ENCODE results near the gene UGT2A2. TPM values are rescaled to one million over a fixed set of nuclear protein-coding genes. Genes with fewer than 3 reads are reported as not detected.
"Not testable (repeated sequence)": the region's sequence is repeated elsewhere in the genome, so short reads cannot be mapped to it uniquely, and the experiment has no call there.

Gene UGT2A2
- not detected in 2 replicates for polyA plus RNA-seq (2014; cell fraction: cytosol; rRNA removed)
- not detected in 2 replicates for polyA plus RNA-seq (2014; cell fraction: nucleus; rRNA removed)

- DNase-seq (ENCODE audit: low spot score) = no peak
Observed at GRCh38 chr4:69639542-69639941, at the start of gene UGT2A2. TSS of gene UGT2A2 (minus strand) at chr4:69639642. CDS start at chr4:69639640, 2 bp downstream.

DNA sequence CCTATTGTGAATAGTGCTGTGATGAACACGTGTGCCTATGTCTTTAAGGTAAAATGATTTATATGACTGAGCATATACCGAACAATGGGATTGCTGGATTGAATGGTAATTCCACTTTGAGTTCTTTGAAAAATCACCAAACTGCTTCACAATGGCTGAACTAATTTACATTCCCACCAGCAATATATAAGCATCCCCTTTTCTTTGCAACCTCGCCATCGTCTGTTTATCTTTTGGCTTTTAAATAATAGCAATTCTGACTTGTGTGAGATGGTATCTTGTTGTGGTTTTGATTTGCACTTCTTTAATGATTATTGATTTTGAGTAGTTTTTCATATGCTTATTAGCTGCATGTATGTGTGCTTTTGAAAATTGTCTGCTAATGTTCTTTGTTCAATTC, 45.4 kb upstream of the UGT2A2 start:
- no peak for DNase-seq (ENCODE audit: low spot score)

- DNase-seq (ENCODE audit: low spot score) = no peak
Observed at GRCh38 chr4:69668680-69669079, 29.2 kb upstream of the UGT2A2 start.

DNA sequence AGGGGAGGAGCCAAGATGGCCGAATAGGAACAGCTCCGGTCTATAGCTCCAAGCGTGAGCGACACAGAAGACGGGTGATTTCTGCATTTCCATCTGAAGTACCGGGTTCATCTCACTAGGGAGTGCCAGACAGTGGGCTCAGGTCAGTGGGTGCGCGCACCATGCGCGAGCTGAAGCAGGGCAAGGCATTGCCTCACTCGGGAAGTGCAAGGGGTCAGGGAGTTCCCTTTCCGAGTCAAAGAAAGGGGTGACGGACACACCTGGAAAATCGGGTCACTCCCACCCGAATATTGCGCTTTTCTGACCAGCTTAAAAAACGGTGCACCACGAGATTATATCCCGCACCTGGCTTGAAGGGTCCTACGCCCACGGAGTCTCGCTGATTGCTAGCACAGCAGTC, 24.6 kb upstream of the UGT2A2 start:
- DNase-seq (ENCODE audit: low spot score) = peak; percentile 17

DNA sequence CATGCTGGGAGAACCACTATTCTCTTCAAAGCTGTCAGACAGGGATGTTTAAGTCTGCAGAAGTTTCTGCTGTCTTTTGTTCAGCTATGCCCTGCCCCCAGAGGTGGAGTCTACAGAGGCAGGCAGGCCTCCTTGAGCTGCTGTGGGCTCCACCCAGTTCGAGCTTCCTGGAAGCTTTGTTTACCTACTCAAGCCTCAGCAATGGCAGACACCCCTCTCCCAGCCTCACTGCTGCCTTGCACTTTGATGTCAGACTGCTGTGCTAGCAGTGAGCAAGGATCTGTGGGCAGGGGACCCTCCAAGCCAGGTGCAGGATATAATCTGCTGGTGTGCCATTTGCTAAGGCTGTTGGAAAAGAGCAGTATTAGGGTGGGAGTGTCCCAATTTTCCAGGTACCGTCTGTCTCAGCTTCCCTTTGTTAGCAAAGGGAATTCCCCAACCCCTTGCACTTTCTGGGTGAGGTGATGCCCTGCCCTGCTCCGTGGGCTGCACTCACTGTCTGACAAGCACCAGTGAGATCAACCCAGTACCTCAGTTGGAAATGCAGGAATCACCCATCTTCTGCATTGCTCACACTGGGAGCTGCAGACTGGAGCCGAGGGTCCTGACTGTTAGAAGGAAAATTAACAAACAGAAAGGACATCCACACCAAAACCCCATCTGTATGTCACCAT, 21.8 kb upstream of the UGT2A2 start:
- not testable (repeated sequence) for DNase-seq (ENCODE audit: low spot score)

DNA sequence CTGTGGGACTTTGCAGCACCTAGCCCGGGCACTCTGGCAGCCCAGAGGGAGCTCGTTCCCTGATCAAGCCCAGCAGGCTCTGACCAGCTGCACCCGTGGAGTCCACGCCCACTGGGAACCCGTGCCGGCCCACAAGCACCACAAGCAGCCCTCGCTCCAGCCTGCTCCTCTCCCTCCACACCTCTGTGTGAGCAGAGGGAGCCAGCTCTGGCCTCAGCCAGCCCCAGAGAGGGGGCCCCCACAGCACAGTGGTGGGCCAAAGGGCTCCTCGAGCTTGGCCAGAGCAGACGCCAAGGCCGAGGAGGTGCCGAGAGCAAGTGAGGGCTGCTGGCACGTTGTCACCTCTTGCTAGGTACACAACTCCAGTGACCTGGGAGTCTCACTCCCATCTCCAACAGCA, 18.7 kb upstream of the UGT2A2 start:
- DNase-seq (ENCODE audit: low spot score) = no peak

DNA sequence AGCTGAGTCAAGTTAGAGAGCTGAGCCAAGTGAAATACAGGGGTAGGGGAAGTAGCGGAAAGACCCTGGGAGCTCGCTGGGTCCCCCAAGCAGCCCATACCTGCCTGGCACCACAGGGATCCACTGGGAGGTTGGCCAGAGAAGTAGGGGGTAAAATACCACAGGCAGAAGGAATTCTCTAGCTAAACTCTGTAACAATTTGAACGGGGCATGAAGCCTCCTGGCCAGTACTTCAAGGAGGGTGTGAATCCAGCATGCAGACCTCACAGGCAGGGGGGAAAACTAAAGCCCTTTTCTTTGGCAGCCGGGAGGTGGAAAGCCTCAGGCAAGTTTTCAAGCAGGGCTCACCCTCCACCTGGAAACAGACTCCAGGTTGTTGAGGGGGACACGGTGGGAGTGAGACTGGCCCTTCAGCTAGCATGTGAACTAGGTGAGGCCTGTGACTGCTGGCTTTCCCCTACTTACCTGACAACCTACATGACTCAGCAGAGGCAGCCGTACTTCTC, 17.3 kb upstream of the UGT2A2 start:
- DNase-seq (ENCODE audit: low spot score) = no peak

DNA sequence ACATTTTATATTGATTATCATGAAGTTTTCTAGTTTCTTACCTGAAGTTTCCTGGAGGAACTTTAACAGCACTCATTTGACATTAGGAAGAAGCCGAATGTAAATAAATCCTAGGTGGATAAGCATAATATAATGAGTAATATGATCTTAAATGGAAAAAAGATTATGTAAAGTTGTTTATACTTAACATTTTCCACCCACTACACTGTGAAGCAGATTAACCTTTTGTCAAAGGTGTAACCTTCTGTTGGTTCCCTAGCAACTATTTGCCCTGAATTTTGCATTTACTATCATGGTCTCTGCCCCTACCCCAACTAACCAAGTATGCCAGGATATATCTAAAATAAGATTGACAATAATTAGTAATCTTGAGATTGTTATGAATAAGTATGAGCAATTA, 13.7 kb upstream of the UGT2A2 start, which contains the start of gene UGT2A1:
UGT2A1 (minus strand) TSS at position 101 of the 400 bp plus-strand sequence. CDS start 5,603 bp downstream, outside the sequence.
- no peak for DNase-seq (ENCODE audit: low spot score)

DNA sequence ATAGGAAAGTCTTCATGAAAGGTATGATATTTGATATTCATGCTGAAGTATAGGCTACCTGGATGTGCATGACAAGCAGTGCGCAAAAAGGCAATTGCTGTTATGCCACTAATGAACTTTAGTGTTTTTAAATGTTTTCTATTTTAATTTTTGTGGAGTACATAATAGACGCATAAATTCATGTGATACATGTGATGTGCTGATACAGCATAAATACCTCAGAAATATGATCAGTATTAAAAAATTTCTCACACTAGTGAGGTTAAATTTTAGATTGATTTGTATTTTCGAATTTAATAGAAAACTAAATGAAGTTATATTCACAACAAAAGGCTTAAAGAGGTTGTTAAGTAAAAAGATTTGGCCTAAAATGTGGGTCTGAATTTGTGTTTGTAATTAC, 11.4 kb upstream of the UGT2A2 start:
- no peak for DNase-seq (ENCODE audit: low spot score)

- DNase-seq (ENCODE audit: low spot score) = peak; percentile 30
Observed at GRCh38 chr4:69649629-69650028, 10.2 kb upstream of the UGT2A2 start.

GRCh38 chr4:69649207-69649606, 9.8 kb upstream of the UGT2A2 start:
- DNase-seq (ENCODE audit: low spot score) = no peak

GRCh38 chr4:69642961-69643360, 3.5 kb upstream of the UGT2A2 start:
- no peak for DNase-seq (ENCODE audit: low spot score)

DNA sequence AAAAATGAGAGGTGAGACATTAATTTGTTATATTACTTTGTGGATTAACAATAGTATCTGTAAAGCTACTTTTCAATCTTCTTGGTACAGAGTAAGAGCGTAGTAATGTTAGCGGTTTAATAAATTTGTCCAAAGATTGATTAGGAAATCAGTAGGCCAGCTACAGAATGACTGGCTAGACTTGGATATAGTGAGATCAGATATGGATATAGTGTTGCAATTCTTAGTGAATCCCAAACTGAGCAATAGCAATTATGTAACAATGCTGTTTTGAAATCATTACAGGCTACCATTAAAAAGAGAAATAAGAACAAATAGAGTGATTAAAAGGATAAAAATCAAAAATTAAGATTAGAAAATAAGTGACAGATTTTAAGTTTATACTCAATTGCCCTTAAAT, 847 bp upstream of the UGT2A2 start:
- no peak for DNase-seq (ENCODE audit: low spot score)

DNA sequence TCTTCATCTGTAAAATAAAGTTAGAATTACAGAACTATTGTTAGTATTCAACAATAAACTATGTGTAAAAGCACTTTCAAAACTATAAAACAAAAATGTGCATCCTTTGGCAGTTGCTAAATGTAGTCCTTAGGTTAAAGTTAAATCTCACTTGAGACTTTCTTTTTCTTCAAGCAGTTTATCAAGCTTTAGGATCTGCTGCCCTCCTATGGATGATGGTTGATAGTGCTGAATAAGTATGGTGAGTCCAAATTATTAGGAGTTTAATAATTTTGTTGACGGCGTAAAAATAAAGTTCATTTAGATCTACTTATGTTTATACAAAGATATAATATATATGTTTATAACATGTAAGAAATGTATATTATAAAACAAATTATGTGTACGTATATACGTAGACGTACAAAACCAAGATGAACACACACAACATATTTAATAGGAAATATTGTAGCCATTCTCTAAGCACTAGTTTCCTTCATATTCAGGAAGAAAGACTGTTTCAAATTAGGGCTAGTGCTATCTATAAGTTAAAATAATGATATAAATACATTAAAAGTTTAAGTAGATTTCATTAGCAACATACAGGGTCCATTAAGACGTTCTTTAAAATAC, 22.3 kb downstream of the UGT2A2 start:
- DNase-seq (ENCODE audit: low spot score) = no peak

GRCh38 chr4:69610484-69610883, 29.0 kb downstream of the UGT2A2 start:
- DNase-seq (ENCODE audit: low spot score) = no peak

GRCh38 chr4:69601065-69601464, 38.4 kb downstream of the UGT2A2 start:
- no peak for DNase-seq (ENCODE audit: low spot score)

DNA sequence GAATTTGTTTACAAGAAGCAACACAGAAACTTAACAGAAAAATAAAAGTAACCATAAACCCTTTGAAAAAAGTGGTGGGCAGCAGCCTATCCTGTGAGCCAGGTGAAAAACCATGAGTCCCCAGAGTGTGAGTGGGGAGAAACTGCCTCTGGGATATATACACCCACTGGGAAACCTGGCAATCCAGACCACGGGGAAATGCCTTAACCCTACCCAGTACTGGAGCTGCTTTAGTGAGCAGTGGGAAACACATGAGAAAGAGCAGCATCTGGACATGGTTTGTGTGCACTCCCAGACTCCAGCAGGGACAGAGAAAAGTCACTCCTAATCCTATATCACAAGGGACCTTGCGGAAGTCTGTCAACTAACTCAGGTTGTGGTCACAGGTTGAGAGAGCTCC, 39.4 kb downstream of the UGT2A2 start:
- no peak for DNase-seq (ENCODE audit: low spot score)

DNA sequence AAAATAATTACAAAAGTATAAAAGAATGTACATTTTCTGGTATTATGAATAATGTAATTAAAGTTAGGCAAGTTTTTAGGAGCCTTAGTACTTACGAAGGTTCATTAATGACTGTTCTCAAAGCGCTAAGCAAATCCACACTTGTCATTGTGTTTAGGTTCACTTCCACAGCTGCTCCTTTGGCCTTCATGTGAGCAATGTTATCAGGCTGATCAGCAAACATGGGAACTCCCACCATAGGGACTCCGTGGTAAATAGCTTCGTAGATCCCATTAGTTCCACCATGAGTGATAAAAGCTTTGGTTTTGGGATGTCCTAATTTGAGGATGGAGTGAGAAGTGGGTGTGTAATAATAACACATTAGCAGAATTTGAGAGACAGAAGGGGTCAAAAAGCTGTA, 45.1 kb downstream of the UGT2A2 start:
- DNase-seq (ENCODE audit: low spot score) = no peak

- DNase-seq (ENCODE audit: low spot score) = no peak
Observed at GRCh38 chr4:69591364-69591763, 48.1 kb downstream of the UGT2A2 start.

- DNase-seq (ENCODE audit: low spot score) = no peak
Observed at GRCh38 chr4:69589884-69590283, 49.6 kb downstream of the UGT2A2 start.

- no peak for DNase-seq (ENCODE audit: low spot score)
Observed at GRCh38 chr4:69584135-69584534, 55.3 kb downstream of the UGT2A2 start.

DNA sequence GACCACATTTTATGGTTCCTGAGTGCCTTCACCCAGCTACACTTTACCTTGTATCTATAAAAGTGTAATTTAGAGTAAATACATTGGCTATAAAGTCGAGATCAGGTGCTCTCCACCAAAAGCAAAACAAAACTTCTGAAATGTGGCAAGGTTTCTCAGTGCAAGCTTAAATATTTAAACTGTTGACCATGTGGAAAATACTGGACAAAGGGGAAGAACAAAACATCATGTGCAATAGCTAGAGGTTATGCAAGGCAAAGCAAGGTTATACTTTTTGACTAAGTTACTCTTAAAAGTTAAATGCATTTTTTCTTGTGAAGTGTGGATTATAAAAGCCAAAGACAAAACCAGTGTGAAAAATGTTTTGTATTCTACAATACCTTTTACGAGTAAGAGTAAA, 55.9 kb downstream of the UGT2A2 start:
- no peak for DNase-seq (ENCODE audit: low spot score)

DNA sequence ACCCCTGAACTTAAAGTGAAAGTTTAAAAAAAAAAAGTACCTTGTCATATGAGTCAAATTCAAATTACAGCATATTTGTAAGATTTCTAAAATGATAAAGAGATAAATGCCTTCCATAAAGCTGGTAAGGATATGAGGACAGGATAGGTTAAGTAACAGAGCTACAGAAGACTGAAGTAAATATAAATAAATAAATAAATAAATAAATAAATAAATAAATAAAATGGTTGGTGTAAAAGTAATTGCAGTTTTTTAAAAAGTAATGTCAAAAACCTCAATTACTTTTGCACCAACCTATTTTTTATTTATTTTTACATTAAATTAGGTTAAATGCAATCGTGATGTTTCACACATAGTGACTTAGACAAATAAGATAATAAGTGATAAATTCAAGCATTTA, 62.2 kb downstream of the UGT2A2 start:
- no peak for DNase-seq (ENCODE audit: low spot score)
